SW480 (cell line): ENCODE results near the gene PXMP4.
A peak's percentile ranks its signal among the peaks of the same experiment; 100 is the strongest.
"Not testable (repeated sequence)": the region's sequence is repeated elsewhere in the genome, so short reads cannot be mapped to it uniquely, and the experiment has no call there.

ENCODE experiments used
- DNase-seq: peaks from one replicate; pipeline ENCODE4 v3.0.0-alpha.2; 2016; ENCODE audit warnings: low spot score

PXMP4 gene

GRCh38 chr20:33719989-33720709 lies at the start of gene PXMP4:
Gene PXMP4, minus strand, starts transcription at chr20:33720310. Its CDS starts 103 bp downstream, at chr20:33720207.
- peak; percentile 100 for DNase-seq

GRCh38 chr20:33769043-33769442 lies 48.9 kb upstream of the PXMP4 start:
- DNase-seq, result no peak

GRCh38 chr20:33767777-33768138 lies 47.6 kb upstream of the PXMP4 start:
- no peak for DNase-seq

- no peak for DNase-seq
Observed at GRCh38 chr20:33766686-33767085, 46.6 kb upstream of the PXMP4 start.

GRCh38 chr20:33765592-33765991 lies 45.5 kb upstream of the PXMP4 start:
- DNase-seq, result no peak

- DNase-seq, result no peak
Observed at GRCh38 chr20:33765099-33765498, 45.0 kb upstream of the PXMP4 start.

DNA sequence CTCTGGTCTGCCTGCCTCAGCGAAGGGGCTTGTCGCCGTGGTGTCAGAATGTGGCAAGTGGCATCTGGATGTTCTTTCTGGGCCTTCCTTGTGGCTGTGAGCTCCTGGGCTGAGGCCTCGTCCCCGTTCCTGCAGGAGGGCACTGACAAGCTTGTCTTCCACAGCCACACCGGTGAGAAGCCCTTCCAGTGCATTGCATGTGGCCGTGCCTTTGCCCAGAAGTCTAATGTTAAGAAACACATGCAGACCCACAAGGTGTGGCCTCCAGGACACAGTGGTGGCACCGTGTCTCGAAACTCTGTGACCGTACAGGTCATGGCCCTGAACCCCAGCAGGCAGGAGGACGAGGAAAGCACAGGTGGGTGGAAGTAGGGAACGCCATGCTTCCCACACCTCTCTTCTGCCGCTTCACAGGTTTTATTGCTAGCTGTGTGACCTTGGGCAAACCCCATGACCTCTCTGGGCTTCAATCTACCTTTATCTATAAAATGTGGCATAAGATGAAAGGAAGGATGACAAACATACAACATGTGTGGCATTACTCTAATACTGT lies 41.7 kb upstream of the PXMP4 start:
- no peak for DNase-seq

- no peak for DNase-seq
Observed at GRCh38 chr20:33757458-33757857, 37.3 kb upstream of the PXMP4 start.

GRCh38 chr20:33757046-33757445 lies 36.9 kb upstream of the PXMP4 start:
- no peak for DNase-seq

DNA sequence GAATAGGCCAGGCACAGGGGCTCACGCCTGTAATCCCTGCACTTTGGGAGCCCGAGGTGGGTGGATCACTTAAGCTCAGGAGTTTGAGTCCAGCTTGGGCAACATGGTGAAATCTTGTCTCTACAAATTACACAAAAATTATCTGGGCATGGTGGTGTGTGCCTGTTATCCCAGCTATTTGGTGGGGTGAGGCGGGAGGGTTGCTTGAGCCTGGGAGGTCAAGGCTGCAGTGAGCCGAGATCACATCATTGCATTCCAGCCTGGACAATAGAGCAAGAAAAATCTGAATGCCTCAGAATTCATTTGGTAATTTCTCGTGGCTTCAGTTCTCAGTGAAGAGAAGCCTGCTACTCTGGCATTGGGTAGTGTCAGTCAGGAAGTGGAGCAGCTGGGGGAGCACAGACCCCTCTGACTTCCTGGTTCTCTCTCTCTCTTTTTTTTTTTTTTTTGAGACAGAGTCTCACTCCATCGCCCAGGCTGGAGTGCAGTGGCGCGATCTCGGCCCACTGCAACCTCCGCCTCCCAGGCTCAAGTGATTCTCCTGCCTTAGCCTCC lies 35.9 kb upstream of the PXMP4 start:
- not testable (repeated sequence) for DNase-seq

DNA sequence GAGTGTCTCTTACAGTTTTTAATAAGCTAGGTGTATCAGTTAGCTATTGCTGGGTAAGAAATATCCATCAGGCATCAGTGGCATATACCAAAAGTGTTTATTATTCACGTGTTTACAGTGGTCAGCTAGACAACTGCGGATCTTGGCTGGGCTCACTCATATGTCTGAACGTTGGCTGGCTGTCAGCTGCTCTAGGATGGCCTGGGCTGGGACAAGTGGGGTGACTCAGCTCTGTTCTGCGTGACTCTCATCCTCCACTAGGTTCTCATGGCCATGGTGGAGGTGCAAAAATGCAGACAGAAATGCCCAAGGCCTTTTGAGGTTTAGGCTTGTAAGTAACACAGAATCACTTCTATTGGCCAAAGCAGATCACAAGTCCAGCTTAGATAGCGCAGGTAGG lies 33.7 kb upstream of the PXMP4 start:
- no peak for DNase-seq

- DNase-seq, result no peak
Observed at GRCh38 chr20:33753143-33753542, 33.0 kb upstream of the PXMP4 start.

GRCh38 chr20:33751775-33752174 lies 31.7 kb upstream of the PXMP4 start:
- DNase-seq, result no peak

DNA sequence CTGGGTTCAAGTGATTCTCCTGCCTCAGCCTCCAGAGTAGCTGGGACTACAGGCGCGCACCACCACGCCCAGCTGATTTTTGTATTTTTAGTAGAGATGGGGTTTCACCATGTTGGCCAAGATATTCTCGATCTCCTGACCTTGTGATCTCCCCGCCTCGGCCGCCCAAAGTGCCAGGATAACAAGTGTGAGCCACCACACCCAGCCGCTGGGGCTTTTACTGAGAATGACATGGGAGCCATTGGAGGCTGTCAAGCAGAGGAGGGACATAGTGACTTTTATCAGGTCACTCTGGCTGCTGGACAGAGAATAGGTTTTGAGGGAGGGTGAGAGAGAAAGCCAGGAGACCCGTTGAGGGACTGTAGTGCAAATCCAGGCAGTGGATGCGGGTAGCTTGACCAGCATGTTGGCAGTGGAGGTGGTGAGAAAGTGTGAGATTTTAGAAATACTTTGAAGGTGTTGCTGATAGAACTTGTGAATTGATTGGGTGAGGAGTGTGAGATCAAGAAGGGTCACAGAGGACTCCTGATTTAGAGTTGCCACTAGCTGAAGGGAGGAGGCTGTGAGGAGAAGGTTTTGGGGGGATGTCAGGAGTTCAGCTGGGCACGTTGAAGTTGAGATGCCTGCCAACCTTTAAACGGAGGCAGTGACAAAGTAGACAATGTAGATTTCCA lies 26.4 kb upstream of the PXMP4 start:
- no peak for DNase-seq

DNA sequence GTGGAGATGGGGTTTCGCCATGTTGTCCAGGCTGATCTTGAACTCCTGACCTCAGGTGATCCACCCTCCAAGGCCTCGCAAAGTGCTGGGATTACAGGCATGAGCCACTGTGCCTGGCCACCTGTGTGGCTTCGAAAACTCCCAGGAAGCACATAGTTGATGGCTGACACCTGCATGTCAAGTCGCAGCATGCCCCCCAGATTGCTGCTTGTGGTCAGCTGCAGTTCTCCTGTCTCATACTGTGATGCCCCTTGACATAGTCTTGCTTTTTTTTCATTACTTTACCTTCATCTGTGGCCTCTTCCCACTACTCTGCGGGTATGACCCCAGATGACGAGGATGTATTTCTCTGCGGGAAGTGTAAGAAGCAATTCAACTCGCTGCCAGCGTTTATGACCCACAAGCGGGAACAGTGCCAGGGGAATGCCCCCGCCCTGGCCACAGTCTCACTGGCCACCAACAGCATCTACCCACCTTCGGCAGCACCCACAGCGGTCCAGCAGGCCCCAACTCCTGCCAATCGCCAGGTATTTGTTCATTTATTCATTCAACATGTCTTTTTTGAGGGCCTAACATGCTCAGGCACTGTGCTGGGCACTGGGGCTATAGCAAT lies 24.8 kb upstream of the PXMP4 start:
- no peak for DNase-seq

DNA sequence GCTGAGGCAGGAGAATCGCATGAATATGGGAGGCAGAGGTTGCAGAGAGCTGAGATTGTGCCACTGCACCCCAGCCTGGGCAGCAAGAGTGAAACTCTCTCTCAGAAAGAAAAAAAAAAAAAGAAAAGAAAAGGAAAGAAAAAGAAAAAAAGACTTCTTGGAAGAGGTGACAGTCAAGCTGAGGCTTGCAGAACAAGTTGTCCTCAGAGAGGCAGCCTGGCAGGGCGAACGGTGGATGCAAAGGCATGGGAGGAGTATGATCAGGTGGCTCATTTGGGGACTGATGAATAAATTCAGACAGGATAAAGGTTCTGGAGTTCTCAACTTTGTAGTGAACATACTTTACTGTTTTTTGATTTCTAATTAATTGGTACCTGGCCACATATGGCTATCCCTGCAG lies 24.1 kb upstream of the PXMP4 start:
- DNase-seq, result no peak

DNA sequence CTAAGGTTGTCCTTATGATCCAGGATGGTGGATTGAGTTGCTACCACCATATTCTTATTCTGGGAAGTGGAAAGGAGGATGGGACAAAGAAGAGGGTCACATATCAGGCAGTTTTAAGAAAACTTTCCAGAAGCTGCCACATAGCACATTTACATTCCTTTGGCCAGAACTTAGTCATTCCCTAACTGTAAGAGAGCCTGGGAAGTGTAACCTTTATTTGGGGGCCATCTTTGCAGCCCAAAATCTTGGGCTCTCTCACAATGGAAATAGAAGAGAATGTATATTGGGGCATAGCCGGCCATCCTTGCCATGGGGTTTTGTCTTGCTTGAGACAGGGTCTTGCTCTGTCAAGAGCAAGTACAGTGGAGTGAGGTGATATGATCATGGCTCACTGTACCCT lies 20.1 kb upstream of the PXMP4 start:
- no peak for DNase-seq

DNA sequence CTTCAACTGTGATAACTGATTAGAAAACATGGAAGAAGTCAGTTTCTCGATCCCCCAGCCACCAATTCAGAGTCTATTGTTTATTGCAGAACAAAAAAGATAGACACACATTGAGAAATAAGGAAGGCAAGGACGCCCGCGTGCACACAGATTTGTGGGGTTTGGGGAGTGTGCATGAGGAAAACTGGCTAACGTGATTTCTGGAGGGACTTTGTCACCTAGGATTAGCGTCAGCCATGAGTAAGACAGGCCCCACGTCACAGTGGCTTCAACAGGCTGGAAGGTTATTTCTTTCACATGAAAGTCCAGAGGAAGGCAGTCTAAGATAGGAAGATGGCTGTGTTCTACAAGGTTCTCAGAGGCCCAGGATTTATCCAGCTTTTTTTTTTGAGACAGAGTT lies 19.4 kb upstream of the PXMP4 start:
- no peak for DNase-seq

GRCh38 chr20:33736962-33737361 lies 16.9 kb upstream of the PXMP4 start:
- no peak for DNase-seq

- DNase-seq, result peak; percentile 87
Observed at GRCh38 chr20:33733654-33734576, 13.8 kb upstream of the PXMP4 start.

GRCh38 chr20:33732166-33732970 lies 12.3 kb upstream of the PXMP4 start:
- DNase-seq, result peak; percentile 87
